Measurements from ENCODE around the gene LPP.

Gene LPP

DNA sequence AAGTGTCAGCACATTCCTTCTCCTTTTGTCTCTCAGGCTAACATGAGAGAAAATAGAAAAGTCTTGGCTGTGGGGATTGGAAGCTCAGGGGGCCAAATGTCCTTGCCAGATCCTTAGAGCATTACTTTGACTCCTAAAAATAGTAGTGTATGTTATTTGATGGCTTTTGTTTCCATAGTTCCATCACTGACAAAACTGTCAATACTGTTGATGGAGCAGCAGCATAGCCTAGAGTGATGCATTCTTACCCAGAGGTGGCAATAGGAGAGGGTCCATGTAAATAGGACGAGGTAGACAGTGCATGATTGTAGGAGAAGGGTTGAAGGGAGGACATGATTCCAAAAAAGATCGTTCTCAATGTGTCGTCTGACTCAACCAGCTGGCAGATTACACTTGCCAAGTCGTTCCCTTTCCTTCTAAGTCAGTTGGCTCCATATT lies 735.1 kb downstream of the LPP start:
- no peak for DNase-seq (ENCODE audit: low read depth)

DNA sequence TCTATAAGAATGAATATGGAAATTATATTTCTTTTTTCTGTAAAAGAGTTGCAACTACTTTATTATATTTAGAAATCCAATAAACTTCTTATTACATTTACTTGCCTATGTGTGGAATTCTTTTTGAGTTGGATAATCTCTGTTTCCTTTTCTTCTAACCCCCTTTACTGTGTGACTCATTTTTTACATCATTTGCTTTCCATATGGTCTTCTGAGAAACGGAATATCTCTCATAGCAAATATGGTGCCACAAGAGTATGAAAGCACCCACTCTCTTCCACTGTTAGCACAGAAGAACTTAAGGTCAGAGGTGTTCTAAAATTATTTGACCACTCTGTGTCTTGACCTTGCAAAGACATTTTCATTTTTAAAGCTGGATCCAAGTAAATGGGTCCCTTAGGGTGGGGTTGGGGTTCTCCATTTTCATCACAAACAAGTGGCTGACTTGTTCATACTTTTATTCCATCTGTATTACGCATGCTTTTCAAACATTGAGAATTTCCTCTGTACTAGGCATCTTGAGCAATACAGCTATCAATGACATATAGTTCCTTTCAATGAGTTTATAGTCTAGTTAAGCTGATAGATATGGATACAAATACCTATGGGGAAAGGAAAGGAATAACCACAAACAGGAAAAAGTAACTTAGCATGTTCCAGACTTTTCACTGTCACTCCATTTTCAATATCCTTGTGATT lies 736.8 kb downstream of the LPP start:
- DNase-seq (ENCODE audit: low read depth) = no peak

DNA sequence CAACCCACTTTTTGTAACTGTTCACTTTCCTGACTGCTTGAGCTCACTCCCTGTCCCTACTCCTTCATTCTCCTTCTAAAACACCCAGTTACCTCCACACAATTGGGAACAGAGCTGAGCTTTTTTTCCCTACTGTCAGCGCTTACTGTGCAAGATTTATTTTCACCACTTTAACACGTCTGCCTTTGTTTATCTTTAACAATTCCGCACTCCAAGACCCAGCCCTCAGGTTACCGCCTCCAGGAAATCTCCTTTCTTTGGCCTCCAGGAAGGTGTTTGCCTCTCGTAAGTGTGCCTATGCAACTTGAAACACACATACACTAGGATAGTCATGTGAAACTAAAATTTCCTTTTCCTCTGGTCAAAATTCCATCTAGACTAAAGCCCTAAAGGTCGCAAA lies 745.9 kb downstream of the LPP start:
- DNase-seq (ENCODE audit: low read depth) = no peak

DNA sequence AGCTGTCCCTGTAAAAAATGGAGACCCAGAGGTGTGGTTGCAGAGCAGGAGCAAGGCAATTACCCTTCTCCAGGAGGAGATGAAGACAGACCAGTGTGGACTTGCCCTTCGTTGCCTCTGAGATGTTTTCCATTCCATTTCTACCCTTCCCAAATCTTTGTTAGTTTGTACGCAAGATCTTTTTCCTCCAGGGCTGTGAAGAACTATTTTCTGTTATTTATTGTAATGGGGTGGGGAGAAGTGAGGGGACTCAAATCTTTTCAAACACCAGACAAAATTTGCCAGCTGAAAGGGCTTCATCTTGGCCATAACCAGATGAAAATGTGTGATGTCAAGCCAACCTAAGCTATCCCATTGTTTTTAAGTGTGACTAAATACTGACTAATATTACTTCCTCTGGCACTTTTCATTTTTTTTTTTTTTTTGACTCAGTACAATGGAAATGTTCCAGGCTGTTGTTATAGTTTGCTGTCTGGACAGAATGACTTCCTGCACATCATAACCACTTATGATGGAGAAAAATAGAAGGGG lies 746.5 kb downstream of the LPP start:
- no peak for DNase-seq (ENCODE audit: low read depth)

DNA sequence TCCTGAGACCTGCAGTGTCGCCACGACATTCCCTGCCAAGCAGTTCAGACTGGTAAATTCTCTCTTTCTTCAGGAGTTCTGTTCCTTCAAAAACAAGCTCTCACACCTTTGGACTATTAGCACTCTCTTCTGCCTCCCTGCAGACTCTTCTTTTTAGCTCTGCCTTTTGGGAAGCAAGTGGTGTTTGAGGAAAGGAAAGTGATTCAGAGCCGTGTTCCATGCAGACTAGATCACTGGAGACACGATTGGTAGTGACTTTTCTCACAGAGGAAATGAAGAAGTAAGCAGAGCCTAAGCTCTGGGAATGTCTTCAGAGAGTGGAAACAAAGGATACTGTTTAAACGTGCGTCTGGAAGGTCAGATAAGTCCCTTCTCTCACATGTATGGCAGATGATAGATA lies 747.2 kb downstream of the LPP start:
- DNase-seq (ENCODE audit: low read depth) = no peak

DNA sequence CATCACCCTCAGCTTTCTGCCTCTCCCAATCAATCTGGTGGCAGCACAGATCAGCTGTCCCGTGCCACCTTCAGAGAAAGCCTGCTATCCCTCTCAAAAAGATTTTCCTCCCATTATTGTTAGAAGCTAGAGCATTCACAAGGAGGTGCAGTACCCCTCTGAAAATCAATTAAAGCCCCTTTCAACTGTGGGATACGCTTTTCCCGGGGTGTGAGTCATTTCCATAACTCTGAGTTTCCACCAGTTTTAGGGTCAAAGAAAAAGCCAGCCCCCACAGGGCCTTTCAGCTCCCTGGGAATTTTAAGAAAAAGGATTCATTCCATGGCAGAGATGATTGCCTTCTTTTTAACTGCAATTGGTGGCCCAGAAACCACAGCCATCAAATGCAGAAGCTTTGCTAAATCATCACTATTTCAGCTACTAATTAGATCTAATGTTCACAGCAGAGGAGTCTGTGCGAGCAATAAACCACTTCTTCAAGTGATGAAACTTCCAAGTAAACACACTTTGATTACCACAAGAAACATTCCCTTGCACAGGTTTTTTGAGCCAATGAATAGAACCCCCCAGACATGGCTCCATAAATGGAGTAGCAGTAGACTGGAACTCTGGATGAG lies 747.8 kb downstream of the LPP start:
- DNase-seq (ENCODE audit: low read depth) = no peak

DNA sequence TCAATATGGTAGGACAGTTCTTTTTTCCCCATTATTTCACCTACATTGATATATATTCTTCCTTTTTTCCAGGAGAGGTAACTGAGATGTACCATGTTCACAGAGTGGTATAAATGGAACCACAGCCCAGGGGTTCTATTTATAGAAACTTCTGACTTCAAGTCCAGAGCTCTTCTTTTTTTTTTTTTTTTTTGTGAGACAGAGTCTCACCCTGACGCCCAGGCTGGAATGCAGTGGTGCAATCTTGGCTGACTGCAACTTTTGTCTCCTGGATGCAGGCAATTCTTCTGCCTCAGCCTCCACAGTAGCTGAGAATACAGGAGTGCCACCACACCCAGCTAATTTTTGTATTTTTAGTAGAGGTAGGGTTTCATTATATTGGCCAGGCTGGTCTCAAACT lies 750.7 kb downstream of the LPP start:
- DNase-seq (ENCODE audit: low read depth) = no peak

DNA sequence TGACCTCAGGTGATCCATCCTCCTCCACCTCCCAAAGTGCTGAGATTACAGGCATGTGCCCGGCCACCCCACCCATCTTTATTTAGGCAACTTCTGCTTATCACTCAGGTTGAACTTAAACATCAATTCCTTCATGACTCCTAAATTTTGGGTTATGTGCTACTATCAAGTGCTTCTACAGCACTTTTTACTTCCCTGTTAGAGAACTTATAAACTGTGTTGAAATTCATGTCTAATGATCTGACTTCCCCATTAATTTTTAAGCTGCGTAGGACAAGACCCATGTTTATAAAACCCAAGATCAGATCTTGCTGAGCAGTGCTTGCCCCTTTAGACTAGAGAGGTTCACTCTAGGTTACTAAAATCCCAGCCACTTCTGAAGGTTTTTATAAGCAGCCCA lies 751.6 kb downstream of the LPP start:
- DNase-seq (ENCODE audit: low read depth) = no peak

DNA sequence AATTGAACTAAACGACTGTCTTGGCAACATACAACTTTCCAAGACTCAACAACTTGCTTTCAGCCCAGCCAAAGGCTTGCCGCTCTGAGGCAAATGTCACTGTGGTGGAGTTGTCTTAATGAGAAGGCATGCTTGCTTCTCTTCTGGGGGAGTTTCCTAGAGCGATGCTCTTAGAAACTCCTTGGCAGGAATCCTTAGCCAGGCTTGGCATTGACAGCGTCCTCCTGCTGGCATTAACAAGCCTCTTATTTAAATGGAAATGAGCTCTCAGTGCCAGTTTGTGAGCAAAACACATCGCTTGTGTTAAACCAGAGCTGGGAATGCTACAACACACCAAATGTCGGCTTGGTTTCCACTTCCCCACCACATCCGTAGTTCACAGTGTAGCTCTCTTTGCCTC lies 752.3 kb downstream of the LPP start:
- DNase-seq (ENCODE audit: low read depth) = no peak

DNA sequence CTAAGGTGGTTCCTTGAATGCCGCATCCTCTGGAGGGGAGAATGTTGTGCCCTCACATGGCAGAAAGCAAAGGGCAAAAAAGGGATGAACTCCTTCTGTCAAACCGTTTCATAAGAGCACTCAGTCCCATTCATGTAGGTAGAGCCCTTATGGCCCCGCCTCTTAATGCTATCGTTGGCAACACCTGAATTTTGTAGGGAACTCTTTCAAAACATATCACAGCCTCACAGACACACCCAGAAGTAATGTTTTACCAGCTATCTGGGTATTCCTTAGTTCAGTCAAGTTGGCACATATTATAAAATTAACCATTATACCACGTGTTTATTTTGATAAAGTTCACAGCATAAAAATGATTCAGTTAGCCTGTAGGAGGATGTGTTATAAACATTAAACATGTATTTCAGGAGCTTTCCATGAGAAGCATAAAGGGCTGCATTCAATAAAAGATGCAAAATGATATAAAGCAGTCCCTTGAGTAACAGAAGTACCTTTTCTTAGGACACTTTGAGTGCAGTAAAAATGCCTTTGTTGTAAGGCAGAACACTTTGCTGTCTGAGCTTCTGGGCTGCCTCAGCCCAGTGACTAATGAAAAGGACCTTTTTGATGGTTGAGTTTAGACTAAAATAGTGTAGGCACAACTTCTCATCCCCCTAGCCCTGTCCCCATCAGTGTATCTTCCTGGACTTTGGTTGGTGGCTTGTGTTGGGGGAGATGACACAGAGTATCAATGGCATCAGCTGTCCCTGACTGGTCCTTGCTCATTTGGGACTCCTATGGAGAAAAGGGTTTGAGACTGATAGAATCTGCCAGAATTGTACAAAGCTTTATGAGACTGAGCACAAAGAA lies 754.3 kb downstream of the LPP start:
- no peak for DNase-seq (ENCODE audit: low read depth)

DNA sequence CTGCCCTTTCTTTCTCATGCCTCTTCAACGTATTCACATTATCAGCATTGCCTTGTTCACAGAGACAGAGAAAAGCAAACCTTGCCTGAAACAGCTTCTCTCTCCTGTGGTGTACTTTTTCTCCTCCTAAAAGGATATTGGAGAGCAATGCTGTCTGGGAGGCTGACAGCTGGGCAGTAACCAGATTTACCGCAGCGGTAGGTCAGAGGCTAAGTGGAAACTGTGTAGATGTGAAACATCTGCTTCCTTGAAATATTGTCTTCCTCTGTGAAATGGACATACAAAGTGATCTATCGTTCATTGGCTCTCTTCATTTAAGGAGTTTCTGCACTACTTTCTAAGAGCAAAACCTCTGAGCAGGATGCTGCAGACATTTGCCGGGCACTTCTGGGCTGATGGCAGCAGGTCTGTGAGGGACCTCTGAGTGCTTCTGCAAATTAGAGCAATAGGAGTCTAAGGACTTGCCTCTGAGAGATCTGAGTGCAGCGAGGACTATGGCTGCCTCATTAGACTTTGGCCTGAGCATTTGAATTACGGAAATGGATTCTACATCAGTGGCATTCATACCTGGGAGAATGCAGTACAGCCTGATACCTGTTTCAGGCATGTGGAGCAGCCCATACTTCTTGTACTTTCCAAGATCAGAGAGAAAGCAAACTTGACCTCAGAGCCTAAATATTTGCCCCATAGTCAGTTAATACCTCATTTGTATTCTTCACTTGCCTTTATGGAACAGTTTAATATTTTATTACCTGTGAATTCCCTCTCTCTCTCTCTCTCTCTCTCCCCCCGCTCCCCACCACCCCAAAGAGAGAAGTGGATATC lies 757.3 kb downstream of the LPP start:
- no peak for DNase-seq (ENCODE audit: low read depth)

DNA sequence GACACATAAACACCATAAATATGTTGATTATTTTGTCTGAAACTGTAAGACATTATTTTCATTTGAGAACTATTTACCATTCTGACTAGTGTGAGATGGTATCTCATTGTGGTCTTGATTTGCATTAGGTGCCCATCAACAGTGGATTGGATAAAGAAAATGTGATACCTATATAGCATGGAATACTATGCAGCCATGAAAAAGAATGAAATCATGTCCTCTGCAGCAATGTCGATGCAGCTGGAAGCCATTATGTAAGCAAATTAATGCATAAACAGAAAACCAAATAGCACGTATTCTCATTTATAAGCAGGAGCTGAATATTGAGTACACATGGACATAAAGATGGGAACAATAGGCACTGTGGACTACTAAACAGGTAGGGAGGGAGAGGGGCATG lies 759.1 kb downstream of the LPP start:
- DNase-seq (ENCODE audit: low read depth) = no peak

DNA sequence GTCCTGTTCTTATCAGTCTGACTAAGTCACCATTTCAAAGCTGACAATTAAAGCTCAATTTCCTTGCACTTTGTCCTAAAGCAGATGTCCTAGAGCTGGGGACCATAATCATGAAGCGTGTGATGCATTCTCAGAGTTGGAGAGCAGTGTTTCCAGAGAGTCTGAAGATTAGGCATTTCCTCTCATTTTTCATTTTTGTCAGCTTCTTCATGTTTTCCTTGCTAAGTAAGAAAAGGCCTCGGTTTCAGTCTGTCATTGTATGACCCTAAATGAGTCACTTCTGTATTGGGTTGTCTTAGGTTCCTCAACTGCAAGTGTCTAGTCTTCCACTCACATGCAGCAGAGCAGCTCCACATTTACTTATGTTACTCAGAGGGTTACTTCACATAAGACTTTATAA lies 760.6 kb downstream of the LPP start:
- DNase-seq (ENCODE audit: low read depth) = no peak

DNA sequence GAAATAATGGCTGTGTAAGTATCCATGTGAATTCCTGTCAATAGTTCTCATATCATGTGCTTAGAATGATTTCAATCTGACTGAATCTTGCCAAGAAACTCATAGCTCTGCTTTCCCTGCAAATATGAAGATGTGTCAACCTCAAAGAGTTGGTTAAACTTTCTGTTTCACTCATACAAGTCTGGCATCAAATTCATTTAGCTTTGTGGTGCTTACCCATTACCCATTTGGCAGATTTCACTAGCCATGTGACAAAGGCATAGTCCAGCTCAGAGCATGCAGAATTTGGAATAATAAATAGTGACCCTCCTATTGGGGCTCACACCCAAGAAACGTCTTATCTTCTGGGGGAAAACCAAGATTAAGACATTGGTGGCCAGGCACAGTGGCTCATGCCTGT lies 761.2 kb downstream of the LPP start:
- DNase-seq (ENCODE audit: low read depth) = no peak

DNA sequence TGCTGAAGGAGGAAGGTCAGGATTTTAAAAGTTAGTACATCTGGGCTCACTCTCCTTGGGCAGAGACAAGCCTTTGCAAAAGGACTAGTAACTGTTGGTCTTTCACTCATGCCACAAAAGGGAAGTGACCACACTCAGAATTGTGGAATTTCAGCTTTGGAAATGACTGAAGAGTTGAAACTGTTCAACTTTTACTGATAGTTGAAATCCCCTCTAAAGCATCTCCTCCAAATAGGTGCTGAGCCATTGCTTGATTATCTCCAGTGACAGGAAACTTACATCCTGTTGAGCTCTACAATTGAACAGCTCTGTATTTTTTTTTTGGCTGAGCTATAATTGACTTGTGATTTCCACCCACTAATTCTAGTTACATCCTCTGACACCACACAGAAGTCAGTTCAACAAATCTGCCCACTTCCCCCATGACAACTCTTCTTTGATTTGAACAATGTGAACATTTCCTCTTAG lies 763.0 kb downstream of the LPP start:
- no peak for DNase-seq (ENCODE audit: low read depth)

DNA sequence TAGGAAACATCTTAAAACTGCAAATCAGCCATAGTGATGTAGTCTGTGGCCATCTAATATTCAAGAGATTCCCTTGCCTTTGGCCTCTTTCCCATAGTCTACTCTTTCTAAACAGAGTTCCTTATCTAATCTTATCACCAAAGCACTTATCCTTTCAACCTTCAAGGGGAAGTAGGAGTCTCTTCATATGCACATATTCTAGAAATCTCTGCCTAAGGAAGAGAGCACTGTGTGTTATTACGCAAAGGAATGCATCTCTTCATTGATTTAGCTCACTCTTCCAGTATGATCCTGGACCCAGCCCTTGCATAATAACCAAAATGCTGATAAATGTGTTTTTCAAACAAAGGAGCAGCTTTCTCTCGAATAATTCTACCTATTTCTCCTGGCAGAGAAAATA lies 764.1 kb downstream of the LPP start:
- no peak for DNase-seq (ENCODE audit: low read depth)

DNA sequence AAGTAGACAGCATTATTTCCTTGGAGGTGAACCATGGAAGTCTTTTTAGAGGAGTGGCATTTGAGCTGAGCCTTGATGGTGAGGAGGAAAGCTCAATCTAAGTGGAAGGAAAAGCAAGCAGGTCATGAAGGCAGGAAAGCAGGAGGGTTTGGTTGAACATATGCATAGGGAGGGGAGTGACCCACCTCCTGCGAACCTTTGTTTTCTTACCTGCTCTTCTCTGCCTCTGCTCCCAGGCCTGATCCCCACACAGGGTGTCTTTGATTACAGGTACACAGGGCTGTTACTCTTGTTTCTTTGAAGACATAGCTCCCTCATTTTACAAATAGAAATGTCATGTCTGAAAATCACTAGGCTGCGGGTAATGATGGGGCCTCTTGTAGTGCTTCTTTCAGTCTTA lies 769.7 kb downstream of the LPP start:
- DNase-seq (ENCODE audit: low read depth) = no peak

DNA sequence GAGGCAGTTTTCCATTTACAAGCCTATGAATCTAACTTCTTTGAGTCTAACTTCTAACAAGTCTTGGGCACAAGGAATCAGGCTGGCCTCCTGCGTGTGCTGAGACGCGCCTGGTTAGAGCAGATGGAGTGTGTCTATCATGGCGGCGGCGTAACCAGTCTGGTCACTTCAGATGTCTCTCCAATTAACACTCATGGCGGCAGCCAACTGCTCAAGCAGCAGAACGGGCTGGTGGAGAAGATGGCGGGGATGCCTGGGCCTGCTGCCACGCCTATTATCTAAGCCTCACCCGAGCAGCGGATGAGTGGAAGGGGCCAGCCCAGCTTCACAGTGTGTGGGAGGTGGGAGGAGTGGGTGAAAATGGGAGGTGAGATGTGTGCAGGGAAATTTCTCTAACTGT lies 771.4 kb downstream of the LPP start:
- DNase-seq (ENCODE audit: low read depth) = no peak

DNA sequence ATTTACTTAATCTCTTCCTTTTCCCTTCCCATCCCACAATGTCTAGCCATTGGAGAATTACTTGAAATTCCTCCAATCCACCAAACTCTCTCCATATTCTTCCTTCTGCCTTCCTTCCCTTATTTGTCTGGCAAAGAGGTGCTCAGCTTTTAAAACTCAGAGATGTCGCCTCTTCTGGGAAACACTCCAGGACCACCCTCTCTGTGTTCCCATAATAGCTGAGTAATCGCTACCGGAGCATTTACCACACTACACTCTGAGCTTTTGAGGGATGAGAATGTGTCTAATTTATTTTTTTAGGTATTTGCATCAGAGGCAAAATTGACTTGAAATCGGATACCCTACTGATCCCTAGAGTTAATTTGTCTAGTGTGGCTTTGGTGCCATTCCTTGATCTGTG lies 772.2 kb downstream of the LPP start:
- DNase-seq (ENCODE audit: low read depth) = no peak

DNA sequence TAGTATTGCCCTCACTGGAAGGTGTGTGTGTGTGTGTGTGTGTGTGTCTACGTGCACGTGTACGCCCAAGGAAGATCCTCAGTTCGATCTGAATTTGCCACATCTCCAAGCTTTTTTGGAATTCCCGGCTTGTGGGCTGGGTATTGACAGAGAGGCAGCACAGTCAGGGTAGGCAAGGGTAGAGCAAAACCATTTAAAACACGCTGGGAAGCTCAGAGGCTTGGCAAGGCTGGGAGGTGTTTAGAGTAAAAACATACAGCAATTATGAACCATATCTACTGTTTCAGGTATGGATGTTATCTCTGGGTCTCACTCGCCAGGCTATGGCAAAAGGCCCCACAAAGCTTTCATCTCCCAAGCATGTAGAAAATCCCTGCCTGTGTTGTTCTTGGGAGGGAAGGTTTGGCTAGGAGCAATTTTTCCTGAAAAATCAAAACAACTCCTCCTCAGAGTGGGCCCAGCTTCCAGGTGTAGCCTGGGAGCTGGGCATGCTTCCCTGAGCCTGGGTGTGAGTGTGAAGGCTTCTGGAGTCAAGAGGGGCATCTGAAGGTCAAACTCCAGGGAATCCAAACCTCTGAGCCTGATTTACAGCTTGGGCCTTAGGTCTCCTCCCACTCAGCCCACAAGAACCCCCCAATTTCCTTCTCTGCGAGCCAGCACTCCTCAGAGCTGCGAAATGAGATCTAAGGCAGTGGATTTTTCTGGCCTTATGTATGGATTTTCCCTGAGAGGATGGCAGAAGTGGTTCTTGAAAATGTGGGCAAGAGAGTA lies 773.0 kb downstream of the LPP start:
- no peak for DNase-seq (ENCODE audit: low read depth)

DNA sequence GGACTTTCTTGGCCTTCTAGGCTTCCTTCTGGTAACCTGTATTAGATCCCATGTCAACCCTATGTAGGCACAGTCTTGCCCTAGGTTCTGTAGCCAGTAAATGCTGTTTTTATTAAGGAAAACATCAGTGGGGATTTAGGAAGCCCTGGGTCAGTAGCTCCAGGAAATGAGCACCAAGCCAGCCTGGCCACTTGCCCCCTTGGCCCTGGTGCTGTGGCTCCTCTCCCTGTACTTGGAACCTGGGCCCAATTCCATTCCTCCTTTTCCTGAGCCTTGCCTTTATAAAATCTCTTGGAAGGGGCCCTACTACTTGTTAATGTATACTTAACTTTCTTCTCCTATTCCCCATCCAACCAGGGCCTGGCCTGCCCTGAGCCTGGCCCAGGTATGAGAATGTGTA lies 774.0 kb downstream of the LPP start:
- DNase-seq (ENCODE audit: low read depth) = no peak

All from stimulated activated CD8-positive, alpha-beta memory T cell treated with anti-CD3 and anti-CD28 coated beads, Interleukin-12 subunit alpha, Interleukin-12 subunit beta, amount 100 ng/mL, for 4 hours (primary cell).